Stimulated activated CD8-positive, alpha-beta memory T cell treated with anti-CD3 and anti-CD28 coated beads, Interleukin-4, amount 100 ng/mL, for 4 hours (primary cell): ENCODE results near the gene MDM2.
"Not testable (repeated sequence)": the region's sequence is repeated elsewhere in the genome, so short reads cannot be mapped to it uniquely, and the experiment has no call there.

ENCODE experiments used
- DNase-seq, 2 donors: peaks; one replicate each; pipeline ENCODE4 v3.0.0-alpha.2; 2020; ENCODE audit warnings: low read depth in 2 of 2, low spot score in 1 of 2

Gene MDM2

GRCh38 chr12:68825569-68826217 is 17.7 kb downstream of the MDM2 start:
- no peak for DNase-seq

GRCh38 chr12:68827895-68828671 is 20.1 kb downstream of the MDM2 start:
- no peak for DNase-seq

- no peak for DNase-seq
These were observed 20.7 kb downstream of the MDM2 start for GRCh38 chr12:68828672-68829068.

- no peak for DNase-seq
These were observed 23.3 kb downstream of the MDM2 start for GRCh38 chr12:68831272-68831671.

- no peak for DNase-seq
These were observed 23.9 kb downstream of the MDM2 start for GRCh38 chr12:68831751-68832503.

GRCh38 chr12:68832504-68832867 is 24.5 kb downstream of the MDM2 start:
- DNase-seq, result no peak

- no peak for DNase-seq
These were observed 25.5 kb downstream of the MDM2 start for GRCh38 chr12:68833508-68833907.

GRCh38 chr12:68835333-68835908 is 27.4 kb downstream of the MDM2 start:
- DNase-seq, result no peak

GRCh38 chr12:68837215-68837614 is 29.2 kb downstream of the MDM2 start:
- no peak for DNase-seq

GRCh38 chr12:68838046-68838886 is 30.3 kb downstream of the MDM2 start:
- DNase-seq, result no peak

GRCh38 chr12:68839183-68840147 is 31.5 kb downstream of the MDM2 start:
- DNase-seq, result no peak

GRCh38 chr12:68841175-68841574 is 33.2 kb downstream of the MDM2 start:
- not testable (repeated sequence) for DNase-seq

- DNase-seq, result no peak
These were observed 33.7 kb downstream of the MDM2 start for GRCh38 chr12:68841717-68842116.

- DNase-seq, result no peak
These were observed 34.1 kb downstream of the MDM2 start for GRCh38 chr12:68842123-68842522.

GRCh38 chr12:68842784-68843567 is 35.0 kb downstream of the MDM2 start:
- no peak for DNase-seq

- DNase-seq, result no peak
These were observed 36.4 kb downstream of the MDM2 start for GRCh38 chr12:68844318-68844745.

- DNase-seq, result no peak
These were observed 37.1 kb downstream of the MDM2 start for GRCh38 chr12:68844788-68845695.

- DNase-seq, result no peak
These were observed 38.8 kb downstream of the MDM2 start for GRCh38 chr12:68846811-68847210.
